Brain microvascular endothelial cell (primary cell): ENCODE data around the gene AKT1S1.

Experiments used
- DNase-seq: peaks from one replicate; pipeline ENCODE4 v3.0.0-alpha.2; 2020
- H3K27ac ChIP-seq: fragments of 250-450 bp; sonication (Bioruptor Pico); 2 replicates; pipeline ENCODE4 v1.5.1; 2020; ENCODE audit warnings: mild to moderate bottlenecking, moderate library complexity
- H3K27me3 ChIP-seq: fragments of 250-450 bp; sonication (Bioruptor Pico); replicated peaks from 2 replicates; pipeline ENCODE4 v1.5.1; 2020; ENCODE audit warnings: mild to moderate bottlenecking
- H3K36me3 ChIP-seq: fragments of 250-450 bp; sonication (Bioruptor Pico); replicated peaks from 2 replicates; pipeline ENCODE4 v1.5.1; 2020; ENCODE audit warnings: mild to moderate bottlenecking
- H3K4me3 ChIP-seq: 2 replicates; pipeline ENCODE4 v1.5.1; 2011; ENCODE audit warnings: low read depth, mild to moderate bottlenecking, control low read depth, low read length, moderate library complexity
- CTCF ChIP-seq: IDR thresholded peaks from 2 replicates; pipeline ENCODE4 v1.5.1; 2011; ENCODE audit warnings: low read depth, mild to moderate bottlenecking, moderate library complexity, low read length, control low read depth, inconsistent platforms; ENCODE audit errors: missing control alignments
- in situ Hi-C: cut with HindIII; loops from 2 replicates; pipeline ENCODE4 v1.10.0; 2017; ENCODE audit warnings: low sequenced_read_pairs, low pct_ligation_motif_present

Gene AKT1S1

GRCh38 chr19:49832556-49832955 is 44.6 kb downstream of the AKT1S1 start:
- Histone ChIP-seq H3K27ac (no peak overlapping the region), H3K27me3 (no peaks in the 10 kb centered on the region), H3K4me3 (no peak overlapping the region), H3K36me3 (peaks cover 56% of the 10 kb centered on the region)
- in situ Hi-C loops, result no loop called here
- TF ChIP-seq CTCF, result no peak
- no peak for DNase-seq

DNA sequence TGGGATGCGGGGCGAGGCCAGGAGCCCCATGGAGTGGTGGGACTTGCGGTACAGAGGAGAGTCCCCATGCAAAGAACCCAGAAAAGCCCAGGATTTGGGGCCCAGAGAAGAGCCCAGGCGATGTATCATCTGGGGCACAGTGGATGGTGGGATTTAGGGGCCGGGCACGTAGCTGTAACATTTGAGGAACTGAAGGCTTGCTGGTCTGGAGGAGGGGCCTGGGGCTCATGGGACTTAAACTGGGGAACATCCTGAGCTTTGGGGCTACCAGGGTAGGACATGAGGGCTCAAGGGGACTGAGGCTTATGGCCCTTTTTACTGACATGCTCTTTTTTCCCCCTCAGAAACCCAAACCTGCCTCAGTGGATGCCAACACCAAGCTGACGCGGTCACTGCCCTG is 45.6 kb downstream of the AKT1S1 start:
- H3K27ac ChIP-seq, result no peak overlapping the region
- peaks cover 52% of the 10 kb centered on the region for H3K36me3 ChIP-seq
- in situ Hi-C loops, result no loop called here
- no peak overlapping the region for H3K4me3 ChIP-seq
- DNase-seq, result no peak
- no peaks in the 10 kb centered on the region for H3K27me3 ChIP-seq
- no peak for TF ChIP-seq CTCF

GRCh38 chr19:49830766-49831165 is 46.4 kb downstream of the AKT1S1 start:
- TF ChIP-seq CTCF, result no peak
- Histone ChIP-seq H3K27ac (no peak overlapping the region), H3K4me3 (no peak overlapping the region), H3K27me3 (no peaks in the 10 kb centered on the region), H3K36me3 (peaks cover 47% of the 10 kb centered on the region)
- no peak for DNase-seq
- in situ Hi-C loops, result no loop called here

DNA sequence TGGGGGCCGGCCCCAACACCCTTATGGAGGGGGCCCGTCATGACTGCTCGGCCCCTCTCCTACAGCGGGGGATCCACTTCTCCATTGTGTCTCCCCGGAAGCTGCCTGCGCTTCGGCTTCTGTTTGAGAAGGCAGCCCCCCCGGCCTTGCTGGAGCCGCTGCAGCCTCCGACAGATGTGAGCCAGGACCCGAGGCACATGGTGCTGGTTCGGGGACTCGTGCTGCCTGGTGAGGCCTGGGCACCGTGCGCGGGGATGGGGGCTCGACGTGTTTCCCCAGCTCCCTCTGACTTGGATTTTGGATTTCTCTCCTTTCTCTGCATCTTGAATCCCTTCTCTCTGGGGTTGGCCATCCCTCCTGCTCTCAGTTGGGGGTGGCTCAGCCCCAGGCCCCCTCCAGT is 47.4 kb downstream of the AKT1S1 start:
- Histone ChIP-seq H3K36me3 (peaks cover 37% of the 10 kb centered on the region), H3K27ac (no peak overlapping the region), H3K4me3 (no peak overlapping the region), H3K27me3 (no peaks in the 10 kb centered on the region)
- TF ChIP-seq CTCF, result no peak
- in situ Hi-C loops, result no loop called here
- DNase-seq, result no peak

DNA sequence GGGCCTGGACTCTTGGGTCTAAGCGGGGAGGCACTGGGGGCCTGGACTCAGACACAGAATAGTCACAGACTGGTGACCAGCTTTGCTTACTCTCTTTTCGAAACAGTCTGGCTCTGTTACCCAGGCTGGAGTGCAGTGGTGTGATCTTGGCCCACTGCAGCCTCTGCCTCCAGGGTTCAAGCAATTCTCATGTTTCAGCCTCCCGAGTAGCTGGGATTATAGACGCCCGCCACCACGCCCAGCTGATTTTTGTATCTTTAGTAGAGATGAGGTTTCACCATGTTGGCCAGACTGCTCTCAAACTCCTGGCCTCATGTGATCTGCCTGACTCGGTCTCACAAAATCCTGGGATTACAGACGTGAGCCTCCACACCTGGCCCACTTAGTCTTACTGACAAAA is 48.0 kb downstream of the AKT1S1 start:
- no peaks in the 10 kb centered on the region for H3K27me3 ChIP-seq
- no peak overlapping the region for H3K4me3 ChIP-seq
- in situ Hi-C loops, result no loop called here
- no peak for TF ChIP-seq CTCF
- peaks cover 32% of the 10 kb centered on the region for H3K36me3 ChIP-seq
- DNase-seq, result no peak
- no peak overlapping the region for H3K27ac ChIP-seq

DNA sequence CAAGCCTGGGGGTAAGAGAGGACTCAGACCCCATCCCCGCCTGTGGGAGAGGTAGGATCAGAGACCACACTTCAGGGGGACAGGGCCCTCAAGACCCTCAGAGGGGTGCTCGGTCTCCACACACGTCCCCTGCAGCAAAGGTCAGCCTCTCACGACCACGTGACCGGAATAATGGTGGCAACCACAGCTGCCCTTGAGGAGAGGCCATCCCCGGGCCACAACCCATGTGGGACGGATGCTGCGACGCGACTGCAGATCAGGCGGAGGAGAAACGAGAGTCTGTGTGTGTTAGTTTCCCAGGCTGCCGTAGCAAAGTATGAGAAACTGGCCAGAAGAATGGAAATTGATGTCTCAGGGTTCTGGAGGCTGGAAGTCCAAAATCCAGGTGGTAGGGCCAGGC is 50.1 kb downstream of the AKT1S1 start:
- no peak overlapping the region for H3K27ac ChIP-seq
- DNase-seq, result no peak
- in situ Hi-C loops, result no loop called here
- H3K36me3 ChIP-seq, result peaks cover 28% of the 10 kb centered on the region
- H3K27me3 ChIP-seq, result no peaks in the 10 kb centered on the region
- H3K4me3 ChIP-seq, result no peak overlapping the region
- no peak for TF ChIP-seq CTCF
